Activated naive CD4-positive, alpha-beta T cell treated with anti-CD3 and anti-CD28 coated beads, Interleukin-2, amount 50 U/mL, for 24 hours (primary cell): ENCODE measurements around the gene EXOC4.

Experiments used
- H3K27ac Mint-ChIP-seq: one replicate; pipeline ENCODE4 v1.8.0; 2021; ENCODE audit warnings: mild to moderate bottlenecking, mixed read lengths
- H3K27me3 Mint-ChIP-seq: one replicate; pipeline ENCODE4 v1.8.0; 2021; ENCODE audit warnings: mixed read lengths
- H3K36me3 Mint-ChIP-seq: one replicate; pipeline ENCODE4 v1.8.0; 2021; ENCODE audit warnings: mixed read lengths
- H3K4me1 Mint-ChIP-seq: one replicate; pipeline ENCODE4 v1.8.0; 2021; ENCODE audit warnings: mixed read lengths
- H3K4me3 Mint-ChIP-seq: one replicate; pipeline ENCODE4 v1.8.0; 2021; ENCODE audit warnings: mild to moderate bottlenecking, mixed read lengths
- H3K9me3 Mint-ChIP-seq: one replicate; pipeline ENCODE4 v1.8.0; 2021; ENCODE audit warnings: mixed read lengths

EXOC4 gene

DNA sequence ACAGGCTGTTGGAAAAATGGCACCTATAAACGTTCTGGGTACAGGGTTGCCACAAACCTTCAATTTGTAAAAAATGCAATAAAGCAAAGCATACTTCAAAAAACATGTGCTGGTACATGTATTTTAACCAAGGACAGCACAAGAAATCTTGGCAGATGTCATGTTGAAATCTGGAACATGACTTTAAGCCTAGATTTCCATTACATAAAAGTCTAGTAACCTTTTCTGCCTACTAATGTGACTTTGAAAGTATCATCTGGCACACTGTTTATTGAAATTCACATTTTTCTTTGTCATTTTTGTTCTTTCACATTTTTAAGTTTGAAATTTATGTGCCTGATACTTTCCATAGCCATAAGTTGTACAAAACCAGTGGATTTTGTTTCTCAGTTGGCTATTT, 296.8 kb downstream of the EXOC4 start:
- no peaks in the 10 kb centered on the region for H3K27me3 Mint-ChIP-seq
- no peaks in the 10 kb centered on the region for H3K4me1 Mint-ChIP-seq
- H3K36me3 Mint-ChIP-seq = peaks cover 5% of the 10 kb centered on the region
- H3K4me3 Mint-ChIP-seq = no peak overlapping the region
- H3K27ac Mint-ChIP-seq = no peak overlapping the region
- H3K9me3 Mint-ChIP-seq = no peaks in the 10 kb centered on the region

DNA sequence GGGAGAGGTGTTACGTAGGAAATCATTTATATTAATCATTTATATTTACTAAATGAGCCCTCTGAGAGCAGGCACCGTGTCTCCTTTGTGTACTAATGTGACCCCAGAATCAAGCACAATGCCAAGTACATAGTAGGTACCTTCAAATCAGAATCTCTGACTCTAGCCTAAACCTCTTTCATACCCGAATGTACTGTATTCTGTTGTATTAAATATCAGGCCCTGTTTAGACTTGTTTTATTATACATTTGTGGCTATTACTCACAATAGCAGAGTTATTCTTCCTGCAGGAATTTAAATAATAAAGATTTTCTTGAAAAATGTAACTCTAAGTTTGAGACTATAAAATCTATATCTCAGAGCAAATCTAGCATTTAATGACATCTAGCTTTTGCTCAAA, 297.3 kb downstream of the EXOC4 start:
- H3K27ac Mint-ChIP-seq = no peak overlapping the region
- H3K27me3 Mint-ChIP-seq = no peaks in the 10 kb centered on the region

DNA sequence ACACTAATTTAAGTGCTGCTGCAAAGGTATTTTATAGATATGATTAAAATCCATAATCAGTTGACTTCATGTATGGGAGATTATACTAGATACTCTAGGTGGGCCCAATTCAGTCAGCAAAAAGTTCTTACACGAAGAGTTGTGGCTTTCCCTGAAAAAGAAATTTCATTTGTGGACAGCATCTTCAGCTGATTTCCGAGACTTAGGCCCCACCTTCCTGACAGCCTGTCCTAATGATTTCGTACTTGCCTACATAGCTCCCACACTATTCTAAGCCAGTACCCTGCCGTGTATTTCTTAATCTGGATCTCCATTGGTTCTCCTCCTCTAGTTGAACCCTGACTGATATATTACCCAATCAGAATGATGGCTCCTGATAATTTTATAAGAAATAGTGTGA, 297.9 kb downstream of the EXOC4 start:
- H3K27ac Mint-ChIP-seq = no peak overlapping the region
- H3K4me3 Mint-ChIP-seq = no peak overlapping the region
- H3K36me3 Mint-ChIP-seq = peaks cover 3% of the 10 kb centered on the region
- H3K9me3 Mint-ChIP-seq = no peaks in the 10 kb centered on the region
- H3K27me3 Mint-ChIP-seq = no peaks in the 10 kb centered on the region
- H3K4me1 Mint-ChIP-seq = no peaks in the 10 kb centered on the region

More for the DNA sequence above, 297.3 kb downstream of the EXOC4 start:
- Mint-ChIP-seq H3K4me1 (no peaks in the 10 kb centered on the region), H3K4me3 (no peak overlapping the region), H3K9me3 (no peaks in the 10 kb centered on the region), H3K36me3 (peaks cover 3% of the 10 kb centered on the region)

DNA sequence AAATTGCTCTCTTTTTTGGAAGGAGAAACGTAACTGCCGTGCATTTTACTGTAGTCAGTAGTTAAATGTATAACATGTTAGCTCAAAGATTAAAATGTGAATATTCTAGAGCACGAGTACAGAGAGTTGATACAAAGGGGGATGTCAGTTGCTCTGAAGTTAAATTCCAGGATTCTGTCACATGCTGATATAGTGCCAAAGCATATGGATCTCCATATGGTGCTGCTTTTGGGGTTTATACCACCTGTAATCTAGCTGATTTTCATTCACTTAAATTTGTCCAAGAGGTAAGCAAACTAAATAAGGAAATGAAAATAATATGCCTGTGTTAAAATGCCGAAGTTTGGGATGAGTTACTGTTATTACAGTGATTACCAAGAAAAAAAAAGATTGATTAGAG, 298.6 kb downstream of the EXOC4 start:
- H3K27ac Mint-ChIP-seq = no peak overlapping the region
- no peaks in the 10 kb centered on the region for H3K9me3 Mint-ChIP-seq
- H3K4me3 Mint-ChIP-seq = no peak overlapping the region
- no peaks in the 10 kb centered on the region for H3K4me1 Mint-ChIP-seq
- peaks cover 3% of the 10 kb centered on the region for H3K36me3 Mint-ChIP-seq
- no peaks in the 10 kb centered on the region for H3K27me3 Mint-ChIP-seq

DNA sequence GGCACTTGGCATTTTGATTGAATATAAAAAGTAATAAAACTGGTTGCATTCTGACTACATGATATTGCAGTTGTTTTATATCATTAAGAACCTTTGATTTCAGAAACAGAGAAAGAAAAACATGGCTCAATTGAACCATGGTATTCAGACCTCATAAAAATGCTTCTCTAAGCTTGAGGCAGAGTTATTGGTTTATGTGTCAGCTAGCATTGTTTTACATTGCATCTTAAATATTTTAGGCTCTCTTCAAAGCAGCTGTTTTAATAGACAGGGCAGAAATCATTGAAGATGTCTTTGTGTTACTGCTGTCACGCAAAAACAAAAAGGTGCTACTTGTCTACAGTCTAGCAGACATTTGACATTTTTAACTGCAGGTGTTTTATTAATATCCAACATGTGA, 299.2 kb downstream of the EXOC4 start:
- Mint-ChIP-seq H3K27me3 (no peaks in the 10 kb centered on the region), H3K4me3 (no peak overlapping the region), H3K4me1 (no peaks in the 10 kb centered on the region), H3K27ac (no peak overlapping the region), H3K9me3 (no peaks in the 10 kb centered on the region), H3K36me3 (peaks cover 3% of the 10 kb centered on the region)

DNA sequence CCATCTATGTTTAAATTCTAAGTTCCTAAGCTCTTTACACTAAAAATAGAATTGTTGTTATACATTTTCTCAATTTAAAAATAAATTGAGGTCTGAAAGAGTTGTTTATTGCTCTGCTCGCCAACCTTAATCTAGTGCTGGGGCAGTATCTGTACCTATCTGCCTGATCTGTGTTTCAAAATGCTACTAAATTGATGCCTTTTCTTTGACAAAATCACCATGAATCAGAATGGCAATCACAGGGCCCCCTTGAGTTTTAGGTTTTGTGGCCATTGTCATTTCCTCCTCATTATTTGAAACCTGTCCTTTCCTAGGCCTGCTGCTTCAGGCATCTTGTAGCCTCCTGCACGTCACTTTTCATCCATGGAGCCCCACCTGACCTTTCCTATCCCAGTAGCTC, 301.5 kb downstream of the EXOC4 start:
- H3K36me3 Mint-ChIP-seq = peaks cover 3% of the 10 kb centered on the region
- H3K4me3 Mint-ChIP-seq = no peak overlapping the region
- H3K9me3 Mint-ChIP-seq = no peaks in the 10 kb centered on the region
- H3K27ac Mint-ChIP-seq = no peak overlapping the region
- H3K4me1 Mint-ChIP-seq = peaks cover 4% of the 10 kb centered on the region
- H3K27me3 Mint-ChIP-seq = no peaks in the 10 kb centered on the region

DNA sequence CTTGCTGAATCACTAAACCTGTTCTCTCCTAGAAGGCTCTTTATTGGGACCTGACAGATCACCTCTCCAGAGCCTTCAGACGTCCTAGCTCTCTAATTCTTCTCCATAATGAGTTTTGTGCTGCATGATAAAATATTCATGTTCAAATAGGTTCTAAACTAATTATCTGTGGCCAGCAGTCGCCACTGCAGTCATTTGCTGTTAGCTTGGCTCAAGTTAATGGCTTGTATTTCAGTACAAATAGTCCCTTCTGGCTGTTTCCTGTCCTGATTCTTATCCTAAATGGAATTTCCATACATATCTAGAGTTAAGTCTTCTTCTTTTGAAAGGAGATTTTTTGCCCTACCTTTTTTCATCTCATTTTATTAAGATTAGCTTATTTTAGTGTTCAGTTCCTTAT, 303.2 kb downstream of the EXOC4 start:
- Mint-ChIP-seq H3K36me3 (peaks cover 3% of the 10 kb centered on the region), H3K27me3 (no peaks in the 10 kb centered on the region), H3K4me1 (peaks cover 4% of the 10 kb centered on the region), H3K27ac (no peak overlapping the region), H3K9me3 (no peaks in the 10 kb centered on the region), H3K4me3 (no peak overlapping the region)

DNA sequence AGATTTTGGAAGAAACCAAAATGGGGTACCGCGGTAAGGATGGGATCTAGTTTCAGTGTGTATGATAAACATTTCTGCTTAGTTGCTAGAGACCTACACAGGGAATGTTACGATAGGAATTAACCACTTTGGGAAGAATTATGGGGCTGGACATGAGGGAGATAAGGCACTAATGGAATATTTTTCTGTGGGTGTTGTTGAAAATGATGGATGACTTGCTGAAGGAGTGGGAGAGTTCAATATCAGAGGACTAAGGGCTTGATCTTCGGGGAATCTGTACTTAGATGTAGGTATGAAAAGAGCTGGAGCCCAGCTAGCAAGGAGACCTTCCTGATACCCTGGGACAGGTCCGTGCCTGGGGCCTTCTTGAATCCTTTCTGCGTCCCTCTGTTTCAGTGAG, 303.7 kb downstream of the EXOC4 start:
- Mint-ChIP-seq H3K27ac (no peak overlapping the region), H3K27me3 (no peaks in the 10 kb centered on the region), H3K36me3 (peaks cover 3% of the 10 kb centered on the region), H3K4me3 (no peak overlapping the region), H3K4me1 (peaks cover 4% of the 10 kb centered on the region), H3K9me3 (no peaks in the 10 kb centered on the region)

DNA sequence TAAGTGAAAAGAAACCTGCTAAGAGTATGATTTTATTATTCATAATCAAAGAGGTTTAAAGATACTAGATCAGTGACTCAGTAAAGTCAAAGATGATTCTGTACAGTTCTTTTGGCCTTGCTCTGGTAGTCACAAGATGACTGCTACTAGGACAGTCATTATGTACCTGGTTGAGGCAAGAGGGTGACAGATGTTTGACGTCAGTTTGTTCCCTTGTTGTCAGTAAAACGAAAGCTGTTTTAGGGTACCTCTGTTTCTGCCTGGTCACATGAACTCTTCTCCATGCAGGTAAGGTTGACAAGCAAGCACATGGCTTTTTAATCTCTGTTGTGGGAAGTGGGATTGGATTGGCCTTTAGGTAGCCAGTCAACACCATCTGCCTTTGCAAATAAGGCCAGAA, 308.0 kb downstream of the EXOC4 start:
- Mint-ChIP-seq H3K4me1 (peaks cover 4% of the 10 kb centered on the region), H3K4me3 (no peak overlapping the region), H3K27me3 (no peaks in the 10 kb centered on the region), H3K9me3 (peaks cover 10% of the 10 kb centered on the region), H3K27ac (no peak overlapping the region), H3K36me3 (peaks cover 27% of the 10 kb centered on the region)

DNA sequence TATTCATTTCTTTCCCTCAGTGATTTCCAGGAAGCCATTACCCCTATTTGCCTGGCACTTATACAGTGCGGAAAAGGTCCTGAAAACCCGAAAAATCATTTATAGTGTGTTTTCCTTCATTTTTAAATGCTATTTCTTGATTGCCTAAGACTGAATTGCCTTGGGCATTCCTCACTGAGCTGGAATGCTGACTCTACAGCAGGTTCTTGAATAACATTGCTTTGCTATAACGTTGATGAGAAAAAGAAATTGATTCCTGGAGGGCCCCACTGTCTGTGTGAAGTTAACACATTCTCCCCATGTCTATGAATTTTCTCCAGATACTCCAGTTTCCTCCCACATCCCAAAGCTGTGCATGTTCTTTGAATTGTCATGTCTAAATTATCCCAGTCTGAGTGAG, 308.5 kb downstream of the EXOC4 start:
- no peaks in the 10 kb centered on the region for H3K27me3 Mint-ChIP-seq
- peaks cover 10% of the 10 kb centered on the region for H3K9me3 Mint-ChIP-seq
- no peak overlapping the region for H3K4me3 Mint-ChIP-seq
- peaks cover 29% of the 10 kb centered on the region for H3K36me3 Mint-ChIP-seq
- H3K4me1 Mint-ChIP-seq = peaks cover 4% of the 10 kb centered on the region
- H3K27ac Mint-ChIP-seq = no peak overlapping the region

DNA sequence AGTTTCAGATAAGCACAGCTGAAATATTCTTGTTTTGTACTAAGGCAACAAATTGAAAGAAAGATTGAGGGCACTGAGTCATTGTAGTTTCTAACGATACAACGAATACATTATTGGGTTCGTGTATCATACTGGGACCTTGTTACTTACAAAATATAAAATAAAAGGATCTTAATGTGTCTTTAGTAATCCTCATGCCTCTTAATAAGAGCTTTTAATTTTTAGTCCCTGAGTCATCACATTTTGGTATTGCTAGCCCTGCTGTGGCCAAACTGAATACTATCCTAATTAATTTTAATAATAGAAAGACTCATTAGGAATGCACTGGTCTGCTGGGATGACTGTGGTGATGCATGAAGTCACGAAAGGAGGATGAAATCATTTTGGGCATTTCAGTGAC, 309.7 kb downstream of the EXOC4 start:
- Mint-ChIP-seq H3K9me3 (peaks cover 10% of the 10 kb centered on the region), H3K27ac (no peak overlapping the region), H3K27me3 (no peaks in the 10 kb centered on the region), H3K4me1 (peaks cover 4% of the 10 kb centered on the region), H3K4me3 (no peak overlapping the region), H3K36me3 (peaks cover 29% of the 10 kb centered on the region)

DNA sequence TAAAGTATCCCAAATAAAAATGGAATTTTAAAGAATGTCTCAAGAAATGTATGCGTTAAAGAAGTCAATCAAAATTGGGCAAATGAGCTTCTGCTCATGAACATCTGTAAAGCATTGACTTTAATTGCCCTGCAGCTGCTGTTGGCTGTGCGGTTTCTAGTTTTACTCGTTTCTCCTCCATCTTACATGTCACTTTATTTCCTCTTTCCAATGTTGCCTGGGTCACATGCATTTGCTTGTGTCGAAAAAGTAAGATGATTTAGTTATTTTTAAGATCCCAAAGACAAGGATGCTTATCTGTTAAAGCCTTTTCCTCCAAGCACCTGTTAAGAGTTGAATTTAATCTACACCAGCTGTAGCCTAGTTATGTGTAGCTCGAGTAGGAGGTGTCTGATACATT, 310.4 kb downstream of the EXOC4 start:
- peaks cover 28% of the 10 kb centered on the region for H3K36me3 Mint-ChIP-seq
- H3K27me3 Mint-ChIP-seq = no peaks in the 10 kb centered on the region
- no peak overlapping the region for H3K27ac Mint-ChIP-seq
- peaks cover under 1% of the 10 kb centered on the region for H3K4me1 Mint-ChIP-seq
- H3K4me3 Mint-ChIP-seq = no peak overlapping the region
- H3K9me3 Mint-ChIP-seq = peaks cover 10% of the 10 kb centered on the region

DNA sequence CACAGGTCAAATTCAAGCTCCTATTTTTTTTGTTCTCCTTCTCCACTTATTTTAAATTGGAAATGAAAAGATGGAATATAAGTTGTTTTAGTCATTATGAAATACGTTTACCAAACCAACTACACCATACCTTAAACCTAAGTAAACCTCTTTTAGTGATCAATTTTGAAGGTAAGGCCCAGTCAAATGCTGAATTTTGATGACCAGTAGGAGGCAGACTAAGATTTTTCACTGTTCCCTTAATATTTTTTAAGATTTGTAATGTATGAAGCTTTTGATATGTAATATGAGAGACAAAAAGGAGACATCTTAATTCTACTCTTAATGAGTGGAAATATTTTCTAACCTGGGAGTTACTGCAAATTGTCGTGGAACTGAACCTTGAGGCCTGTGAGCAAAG, 311.6 kb downstream of the EXOC4 start:
- Mint-ChIP-seq H3K9me3 (peaks cover 10% of the 10 kb centered on the region), H3K4me3 (no peak overlapping the region), H3K27ac (no peak overlapping the region), H3K27me3 (no peaks in the 10 kb centered on the region), H3K36me3 (peaks cover 28% of the 10 kb centered on the region), H3K4me1 (no peaks in the 10 kb centered on the region)

DNA sequence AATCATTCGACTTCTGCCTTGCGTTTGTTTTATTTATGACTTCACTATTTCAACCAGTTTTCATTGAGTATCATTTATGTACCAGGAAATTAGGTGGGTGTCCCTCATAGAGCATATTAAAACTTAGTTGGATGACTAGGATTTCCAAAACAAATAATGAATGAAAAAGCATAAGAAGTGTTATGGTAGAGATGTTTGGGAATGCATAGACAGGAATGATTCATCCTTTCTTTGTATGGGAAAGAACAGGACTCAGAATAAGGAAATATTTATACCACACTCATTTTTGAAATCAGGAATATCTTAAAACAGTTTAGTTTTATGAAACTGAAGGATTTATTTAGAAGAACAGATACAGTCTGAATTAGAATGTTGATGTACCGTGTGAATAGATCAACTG, 315.7 kb downstream of the EXOC4 start:
- Mint-ChIP-seq H3K27me3 (no peaks in the 10 kb centered on the region), H3K4me1 (no peaks in the 10 kb centered on the region), H3K9me3 (peaks cover 10% of the 10 kb centered on the region), H3K4me3 (no peak overlapping the region), H3K36me3 (peaks cover 21% of the 10 kb centered on the region), H3K27ac (no peak overlapping the region)

DNA sequence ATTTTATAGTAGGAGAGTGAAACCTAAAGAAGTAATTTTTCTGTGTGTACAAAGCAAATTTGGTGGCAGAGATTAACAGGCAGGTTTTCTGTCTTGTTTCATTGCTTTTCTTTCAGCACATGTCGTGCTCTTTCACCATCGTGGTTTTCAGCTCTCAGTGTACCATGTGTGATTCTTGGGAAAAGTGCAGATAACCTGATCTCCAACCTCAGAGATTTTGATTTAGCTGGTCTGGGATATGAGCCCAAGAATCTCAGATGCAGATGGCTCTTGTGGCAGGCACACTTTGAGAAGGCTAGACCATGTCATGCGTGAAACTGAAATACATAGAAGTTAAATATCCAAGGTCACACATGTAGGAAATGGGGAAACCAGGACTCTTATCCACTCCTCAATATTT, 317.4 kb downstream of the EXOC4 start:
- H3K27ac Mint-ChIP-seq = no peak overlapping the region
- H3K27me3 Mint-ChIP-seq = no peaks in the 10 kb centered on the region
- peaks cover 10% of the 10 kb centered on the region for H3K36me3 Mint-ChIP-seq
- H3K4me3 Mint-ChIP-seq = no peak overlapping the region
- H3K9me3 Mint-ChIP-seq = no peaks in the 10 kb centered on the region
- H3K4me1 Mint-ChIP-seq = no peaks in the 10 kb centered on the region

DNA sequence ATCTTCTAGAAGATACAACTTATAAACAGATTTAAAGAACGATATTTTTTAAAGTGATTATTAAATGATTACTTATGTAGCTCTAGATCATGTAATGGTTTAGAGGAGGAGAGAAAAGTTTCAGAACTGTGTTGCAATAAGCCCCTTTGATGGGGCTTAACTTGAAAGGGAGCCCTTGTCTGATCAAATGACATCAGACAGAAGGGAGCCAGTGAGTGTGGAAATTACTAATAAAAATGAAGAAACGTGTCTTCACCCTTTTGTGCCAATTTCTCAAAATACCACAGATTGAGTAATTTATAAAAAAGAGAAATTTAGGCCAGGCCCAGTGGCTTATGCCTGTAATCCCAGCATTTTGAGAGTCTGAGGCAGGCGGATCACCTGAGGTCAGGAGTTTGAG, 318.2 kb downstream of the EXOC4 start:
- Mint-ChIP-seq H3K27me3 (no peaks in the 10 kb centered on the region), H3K27ac (no peak overlapping the region), H3K9me3 (no peaks in the 10 kb centered on the region), H3K36me3 (peaks cover 8% of the 10 kb centered on the region), H3K4me1 (no peaks in the 10 kb centered on the region), H3K4me3 (no peak overlapping the region)

DNA sequence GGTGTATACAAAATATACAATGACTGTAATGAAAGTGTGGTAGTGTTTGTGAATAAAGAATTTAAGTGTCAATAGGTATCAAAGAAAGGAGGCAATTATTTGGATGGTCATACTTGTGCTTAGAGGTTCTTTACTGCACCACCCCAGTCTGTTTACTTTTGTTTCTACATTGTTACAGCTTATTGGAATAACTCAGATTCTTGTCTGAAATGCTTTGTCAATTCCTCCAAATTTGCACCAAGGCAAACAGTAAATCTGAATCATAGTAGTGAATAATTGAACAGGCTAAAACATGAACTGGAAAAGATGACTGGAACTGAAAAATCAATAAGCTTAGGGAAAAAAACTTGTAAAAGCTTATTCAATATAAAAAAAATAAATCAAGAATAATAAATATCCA, 319.2 kb downstream of the EXOC4 start:
- H3K4me1 Mint-ChIP-seq = no peaks in the 10 kb centered on the region
- no peak overlapping the region for H3K27ac Mint-ChIP-seq
- H3K36me3 Mint-ChIP-seq = peaks cover 11% of the 10 kb centered on the region

More for the DNA sequence above, 319.2 kb downstream of the EXOC4 start:
- no peaks in the 10 kb centered on the region for H3K9me3 Mint-ChIP-seq
- no peaks in the 10 kb centered on the region for H3K27me3 Mint-ChIP-seq
- H3K4me3 Mint-ChIP-seq = no peak overlapping the region
